NCI-H345 (cell line): ENCODE measurements around the gene MROH2B.
"Not testable (repeated sequence)": the region's sequence is repeated elsewhere in the genome, so short reads cannot be mapped to it uniquely, and the experiment has no call there.

Experiments
- DNase-seq: peaks from one replicate; lab custom pipeline; 2025; lab: John Stamatoyannopoulos, UW

The MROH2B gene

GRCh38 chr5:41022600-41022999 is 48.5 kb downstream of the MROH2B start:
- not testable (repeated sequence) for DNase-seq

- no peak for DNase-seq
Observed at GRCh38 chr5:41012318-41012717, 58.8 kb downstream of the MROH2B start.

GRCh38 chr5:41010572-41010971 is 60.6 kb downstream of the MROH2B start:
- no peak for DNase-seq

GRCh38 chr5:41009232-41009631 is 61.9 kb downstream of the MROH2B start:
- DNase-seq = no peak

GRCh38 chr5:41004931-41005330 is 66.2 kb downstream of the MROH2B start:
- no peak for DNase-seq

GRCh38 chr5:41003670-41004376 is 67.3 kb downstream of the MROH2B start:
- DNase-seq = no peak

- DNase-seq = no peak
Observed at GRCh38 chr5:40999966-41000365, 71.2 kb downstream of the MROH2B start.

- no peak for DNase-seq
Observed at GRCh38 chr5:40999142-40999541, 72.0 kb downstream of the MROH2B start.

- DNase-seq = no peak
Observed at GRCh38 chr5:40995801-40996586, 75.1 kb downstream of the MROH2B start.

GRCh38 chr5:40991981-40992559 is 79.1 kb downstream of the MROH2B start:
- no peak for DNase-seq

GRCh38 chr5:40991168-40991980 is 79.8 kb downstream of the MROH2B start:
- no peak for DNase-seq

- no peak for DNase-seq
Observed at GRCh38 chr5:40988746-40989510, 82.2 kb downstream of the MROH2B start.

- DNase-seq = no peak
Observed at GRCh38 chr5:40987349-40987748, 83.8 kb downstream of the MROH2B start.

- no peak for DNase-seq
Observed at GRCh38 chr5:40986666-40987065, 84.5 kb downstream of the MROH2B start.

- no peak for DNase-seq
Observed at GRCh38 chr5:40985501-40985900, 85.6 kb downstream of the MROH2B start.

GRCh38 chr5:40984884-40985283 is 86.3 kb downstream of the MROH2B start:
- no peak for DNase-seq

- no peak for DNase-seq
Observed at GRCh38 chr5:40983781-40984180, 87.4 kb downstream of the MROH2B start.

GRCh38 chr5:40981420-40981819 is 89.7 kb downstream of the MROH2B start:
- DNase-seq = no peak

- DNase-seq = no peak
Observed at GRCh38 chr5:40976836-40977235, 94.3 kb downstream of the MROH2B start.

GRCh38 chr5:40976041-40976440 is 95.1 kb downstream of the MROH2B start:
- no peak for DNase-seq

- no peak for DNase-seq
Observed at GRCh38 chr5:40973364-40974004, 97.7 kb downstream of the MROH2B start.
